AG09319 (cell line): Measurements from ENCODE around the gene FBN1.

Experiments used
- DNase-seq: peaks from one replicate; pipeline ENCODE4 v3.0.0-alpha.2; 2010; ENCODE audit warnings: low read depth; ENCODE audit errors: extremely low read depth
- TF ChIP-seq, protein P1 (sequence below): IDR thresholded peaks from 2 replicates; pipeline ENCODE4 v1.5.1; 2011; ENCODE audit warnings: low read depth, mild to moderate bottlenecking, inconsistent platforms, low read length, moderate library complexity

FBN1 gene

GRCh38 chr15:48493763-48494225 is 151.7 kb downstream of the FBN1 start:
- no peak for DNase-seq
- TF ChIP-seq, protein P1, sequence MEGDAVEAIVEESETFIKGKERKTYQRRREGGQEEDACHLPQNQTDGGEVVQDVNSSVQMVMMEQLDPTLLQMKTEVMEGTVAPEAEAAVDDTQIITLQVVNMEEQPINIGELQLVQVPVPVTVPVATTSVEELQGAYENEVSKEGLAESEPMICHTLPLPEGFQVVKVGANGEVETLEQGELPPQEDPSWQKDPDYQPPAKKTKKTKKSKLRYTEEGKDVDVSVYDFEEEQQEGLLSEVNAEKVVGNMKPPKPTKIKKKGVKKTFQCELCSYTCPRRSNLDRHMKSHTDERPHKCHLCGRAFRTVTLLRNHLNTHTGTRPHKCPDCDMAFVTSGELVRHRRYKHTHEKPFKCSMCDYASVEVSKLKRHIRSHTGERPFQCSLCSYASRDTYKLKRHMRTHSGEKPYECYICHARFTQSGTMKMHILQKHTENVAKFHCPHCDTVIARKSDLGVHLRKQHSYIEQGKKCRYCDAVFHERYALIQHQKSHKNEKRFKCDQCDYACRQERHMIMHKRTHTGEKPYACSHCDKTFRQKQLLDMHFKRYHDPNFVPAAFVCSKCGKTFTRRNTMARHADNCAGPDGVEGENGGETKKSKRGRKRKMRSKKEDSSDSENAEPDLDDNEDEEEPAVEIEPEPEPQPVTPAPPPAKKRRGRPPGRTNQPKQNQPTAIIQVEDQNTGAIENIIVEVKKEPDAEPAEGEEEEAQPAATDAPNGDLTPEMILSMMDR, result no peak

DNA sequence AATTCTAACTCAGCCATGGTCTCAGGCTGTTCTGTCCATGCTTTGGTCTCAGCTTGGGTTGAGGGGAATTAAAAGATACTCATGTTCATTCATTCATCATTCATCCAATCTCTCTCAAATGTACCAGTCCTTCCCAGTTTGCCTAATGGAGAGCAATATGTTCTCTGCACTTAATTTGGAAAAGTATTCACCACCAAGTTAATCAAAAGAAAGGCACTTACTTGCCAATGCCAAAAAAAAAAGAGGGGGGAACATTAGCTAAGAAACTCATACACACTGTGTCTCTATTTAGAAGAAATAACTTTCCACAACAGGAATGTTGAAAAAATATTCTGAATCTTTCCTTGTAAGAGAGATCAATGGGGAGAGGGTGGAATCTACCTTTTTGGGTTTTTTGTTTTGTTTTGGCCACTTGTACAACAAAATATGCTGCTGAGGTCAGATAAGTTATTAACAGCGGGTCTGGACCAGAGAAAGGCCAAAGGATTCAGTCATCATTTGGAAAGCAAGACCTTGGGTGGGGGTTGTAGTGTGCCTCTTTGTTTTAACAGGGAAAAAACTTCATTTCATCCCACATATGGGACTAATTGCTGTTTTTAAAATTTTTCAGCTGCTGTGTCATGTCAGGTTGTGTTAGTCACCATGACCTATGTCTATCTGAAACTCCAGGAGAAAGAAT is 152.3 kb downstream of the FBN1 start:
- TF ChIP-seq, protein P1, result no peak
- DNase-seq, result peak; percentile 87

- TF ChIP-seq, protein P1, result no peak
- no peak for DNase-seq
Observed at GRCh38 chr15:48486228-48486627, 159.3 kb downstream of the FBN1 start.

- DNase-seq, result no peak
- TF ChIP-seq, protein P1, result no peak
Observed at GRCh38 chr15:48481802-48482201, 163.7 kb downstream of the FBN1 start.

GRCh38 chr15:48479751-48480150 is 165.8 kb downstream of the FBN1 start:
- TF ChIP-seq, protein P1, result no peak
- DNase-seq, result no peak

DNA sequence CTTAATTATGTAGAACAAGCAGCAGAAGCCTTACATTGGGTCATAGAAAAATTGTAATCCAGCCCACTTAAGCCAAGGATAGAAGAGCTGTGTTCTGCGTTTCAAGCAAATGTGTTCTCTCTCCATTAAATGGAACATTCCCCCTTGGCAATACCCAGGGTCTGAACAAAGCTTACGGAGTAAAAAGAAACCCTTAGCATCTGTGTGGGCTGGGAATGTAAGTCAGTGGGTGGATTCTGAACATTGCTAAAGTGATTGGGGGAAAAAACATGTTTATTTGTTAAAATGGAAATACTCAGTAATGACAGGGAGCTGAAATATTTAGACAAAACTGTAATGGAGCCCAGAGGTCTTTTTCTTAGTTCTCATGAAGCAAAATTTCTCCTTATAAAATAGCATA is 166.9 kb downstream of the FBN1 start:
- TF ChIP-seq, protein P1, result no peak
- DNase-seq, result no peak

GRCh38 chr15:48477795-48478360 is 167.6 kb downstream of the FBN1 start:
- no peak for DNase-seq
- TF ChIP-seq, protein P1, result no peak
